Measurements from ENCODE around the gene EYS.
"Not testable (repeated sequence)": the region's sequence is repeated elsewhere in the genome, so short reads cannot be mapped to it uniquely, and the experiment has no call there.

Gene EYS

DNA sequence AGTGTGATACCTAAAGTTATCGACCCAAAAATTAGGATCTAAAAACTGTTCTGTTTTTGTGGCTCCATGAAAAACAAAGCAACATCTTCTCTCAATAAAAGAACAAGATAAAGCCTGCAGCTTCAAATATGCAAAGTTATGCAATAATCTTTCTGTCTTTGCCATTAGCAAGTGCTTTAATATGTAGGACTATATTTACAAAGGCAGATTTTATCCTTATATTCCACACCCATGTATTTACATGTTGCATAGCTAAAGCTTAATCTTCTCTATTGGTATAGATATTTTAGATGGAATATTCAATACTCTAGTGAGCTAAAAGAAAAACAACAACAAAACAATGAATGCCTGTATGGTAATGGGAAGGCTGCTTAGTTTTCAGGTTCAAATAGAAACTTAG lies 1443.2 kb downstream of the EYS start:
- DNase-seq, result no peak

DNA sequence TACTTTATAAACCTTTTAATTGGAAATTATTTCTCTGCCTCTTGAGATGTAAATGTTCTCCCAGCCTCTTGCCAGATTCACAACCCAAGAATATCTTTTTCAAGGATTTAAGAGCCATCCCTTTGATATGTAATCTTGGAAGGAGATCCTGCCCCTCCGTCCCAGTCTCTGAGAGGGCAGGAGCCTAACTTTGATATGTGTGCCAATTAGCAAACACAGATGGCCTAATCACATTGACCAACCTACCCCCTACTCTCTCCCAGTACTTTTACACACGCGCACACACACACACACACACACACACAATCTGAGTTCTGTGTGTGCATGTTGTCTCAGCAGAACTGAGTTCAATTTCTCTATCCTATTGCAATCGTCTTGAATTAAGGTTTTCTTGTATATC lies 1447.7 kb downstream of the EYS start:
- DNase-seq, result no peak

DNA sequence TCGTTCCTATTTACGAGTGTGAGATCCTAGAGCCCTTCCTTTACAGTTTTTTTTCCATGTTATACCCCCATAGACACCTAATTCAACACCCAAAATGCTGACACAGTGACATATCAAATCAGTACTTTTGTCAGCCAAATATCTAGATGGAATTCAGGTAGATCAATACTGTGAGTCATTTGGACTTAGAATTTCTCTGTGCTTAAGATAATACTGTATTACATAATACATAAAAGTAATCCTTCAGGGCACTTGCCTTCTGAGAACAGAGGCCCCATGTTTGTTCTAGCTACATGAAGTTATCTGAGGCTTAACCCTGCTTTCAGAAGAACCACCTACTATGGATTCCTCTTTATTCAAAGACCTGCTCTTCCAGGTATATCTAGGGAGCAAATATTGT lies 1448.3 kb downstream of the EYS start:
- DNase-seq, result no peak

DNA sequence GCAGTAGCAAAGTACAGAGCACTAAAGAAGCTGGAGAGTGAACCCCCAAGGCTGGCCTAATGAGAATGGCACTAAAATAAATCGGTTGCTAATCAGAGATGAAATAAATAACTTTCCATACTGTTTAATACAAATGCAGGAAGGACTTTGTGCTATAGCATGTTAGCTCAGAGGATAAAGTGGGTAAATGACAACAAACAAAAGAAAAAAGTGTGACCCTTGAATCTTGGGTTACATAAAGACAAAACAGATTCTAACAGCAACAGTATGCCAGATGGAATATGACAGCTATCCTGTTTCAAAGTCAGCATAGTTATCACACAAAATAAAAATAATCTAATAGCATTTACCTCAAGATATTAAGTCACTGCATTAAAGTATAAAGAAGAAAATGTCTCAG lies 1448.7 kb downstream of the EYS start:
- no peak for DNase-seq

DNA sequence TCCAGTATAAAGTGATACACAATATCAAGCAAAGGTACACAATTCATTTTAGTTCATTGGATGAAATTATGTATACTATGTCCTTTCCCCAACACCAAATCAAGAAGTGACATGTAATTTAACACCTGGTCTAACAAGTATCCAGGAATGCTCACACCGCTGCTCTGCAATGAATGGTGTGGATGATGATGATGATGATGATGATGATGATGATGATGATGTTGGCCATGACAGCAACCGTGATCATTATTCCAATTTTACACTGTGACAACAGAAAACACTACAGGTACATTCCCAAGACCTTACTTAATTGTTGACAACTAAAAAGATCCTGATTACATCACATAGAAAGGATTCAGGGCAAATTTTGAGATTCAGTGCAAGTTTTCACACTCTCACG lies 1449.4 kb downstream of the EYS start:
- DNase-seq, result no peak

DNA sequence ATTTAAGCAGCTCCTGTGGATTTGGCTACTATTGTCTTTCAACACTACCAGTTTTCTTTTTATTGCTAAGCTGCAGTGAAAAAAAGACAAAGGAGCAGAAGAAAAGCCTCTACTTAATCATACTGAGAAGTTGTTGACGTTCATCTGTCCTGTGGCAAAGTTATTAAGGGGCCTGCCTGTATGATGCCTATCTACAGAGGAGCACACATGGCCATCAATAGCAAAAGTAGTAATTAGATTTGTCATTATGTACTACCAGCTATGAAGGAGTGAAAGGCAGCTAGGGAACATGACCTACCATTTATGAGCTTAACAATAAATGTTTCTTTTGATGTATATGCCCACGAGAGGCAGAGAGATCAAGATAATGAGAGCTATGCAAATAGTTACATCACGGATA lies 1450.5 kb downstream of the EYS start:
- no peak for DNase-seq

DNA sequence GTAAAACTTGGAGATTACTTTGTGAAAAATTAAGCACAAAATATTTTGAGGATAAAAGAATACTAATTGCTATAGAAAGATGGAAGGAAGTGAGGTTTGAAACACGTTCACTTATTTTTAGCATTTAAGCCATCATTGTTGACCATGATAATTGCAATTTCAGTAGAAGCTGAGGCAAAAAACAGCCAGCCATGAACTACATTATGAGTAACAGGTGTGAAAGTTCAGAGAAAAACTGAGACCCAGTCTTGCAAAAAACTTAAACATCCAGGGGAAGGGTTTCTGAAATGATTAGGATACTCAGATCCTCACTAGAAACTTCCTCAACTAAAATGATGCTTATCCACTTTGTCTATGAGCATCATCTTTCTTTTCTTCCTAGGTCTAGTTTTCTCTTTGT lies 1452.0 kb downstream of the EYS start:
- no peak for DNase-seq

DNA sequence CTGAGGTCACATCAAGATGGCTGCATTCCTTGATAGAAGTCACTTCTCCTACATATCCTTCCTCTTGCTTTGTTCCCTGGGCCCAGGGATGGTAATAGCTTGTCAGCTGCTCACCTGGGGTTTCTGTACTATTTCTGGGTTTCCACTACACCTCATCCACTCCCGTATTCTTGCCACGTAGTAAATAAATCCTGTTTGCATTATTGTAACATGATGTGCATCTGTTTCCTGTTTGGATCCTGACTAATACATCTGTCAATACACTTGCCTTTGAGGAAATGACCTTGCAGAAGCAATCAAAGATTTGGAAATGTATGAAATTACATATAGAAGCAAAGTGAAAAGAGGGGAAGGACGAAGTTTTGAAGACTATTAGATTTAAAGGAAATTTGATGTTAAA lies 1452.5 kb downstream of the EYS start:
- DNase-seq, result no peak

DNA sequence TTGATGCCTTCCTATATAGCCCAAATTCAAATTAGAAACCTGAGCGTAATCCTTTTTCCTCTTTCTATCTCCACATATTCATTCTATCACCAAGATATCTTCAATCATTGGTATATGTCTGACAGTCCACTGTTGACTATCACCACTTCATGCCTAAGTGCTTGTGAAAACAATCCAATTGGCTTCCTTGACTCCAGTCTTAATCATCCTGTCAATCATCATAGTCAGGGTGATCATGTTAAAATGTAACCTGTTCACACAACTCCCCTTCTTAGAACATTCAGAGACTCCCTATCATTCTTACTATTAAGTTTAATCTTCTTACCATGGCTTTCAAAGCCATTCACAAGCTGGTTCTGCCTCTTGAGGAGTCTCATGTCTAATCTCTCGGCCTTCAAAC lies 1454.8 kb downstream of the EYS start:
- DNase-seq, result no peak

DNA sequence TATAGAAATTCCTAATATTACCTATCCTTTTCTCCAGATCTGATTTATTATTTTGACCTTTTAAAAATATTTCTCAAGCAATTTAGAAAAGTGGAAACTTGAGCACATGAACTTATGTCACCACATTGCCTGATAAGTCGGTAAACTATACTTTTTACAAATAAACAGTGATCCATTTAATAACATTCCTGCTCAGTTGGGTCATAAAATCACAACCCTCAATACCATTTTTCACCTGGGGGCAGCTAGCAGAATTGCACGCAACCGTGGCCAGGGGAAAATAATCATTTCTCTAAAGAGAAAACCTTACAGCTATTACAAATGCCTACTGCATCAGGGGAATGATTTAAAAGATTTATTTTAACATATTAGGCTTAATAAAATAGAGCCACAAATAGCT lies 1456.9 kb downstream of the EYS start:
- no peak for DNase-seq

DNA sequence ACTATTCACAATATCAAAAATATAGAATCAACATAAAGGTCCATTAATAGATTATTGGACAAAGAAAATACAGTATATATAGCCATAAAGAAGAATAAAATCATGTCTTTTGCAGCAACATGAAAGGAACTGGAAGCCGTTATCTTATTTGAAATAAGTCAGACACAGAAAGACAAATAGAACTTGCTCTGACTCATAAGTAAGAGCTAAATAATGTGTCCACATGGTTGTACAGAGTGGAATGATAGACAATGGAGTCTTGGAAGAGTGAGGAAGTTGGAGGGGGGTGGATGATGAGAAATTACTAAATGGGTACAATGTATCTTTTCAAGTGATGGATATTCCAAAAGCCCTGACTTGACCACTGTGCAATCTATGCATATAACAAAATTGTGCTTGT lies 1457.9 kb downstream of the EYS start:
- DNase-seq, result no peak

DNA sequence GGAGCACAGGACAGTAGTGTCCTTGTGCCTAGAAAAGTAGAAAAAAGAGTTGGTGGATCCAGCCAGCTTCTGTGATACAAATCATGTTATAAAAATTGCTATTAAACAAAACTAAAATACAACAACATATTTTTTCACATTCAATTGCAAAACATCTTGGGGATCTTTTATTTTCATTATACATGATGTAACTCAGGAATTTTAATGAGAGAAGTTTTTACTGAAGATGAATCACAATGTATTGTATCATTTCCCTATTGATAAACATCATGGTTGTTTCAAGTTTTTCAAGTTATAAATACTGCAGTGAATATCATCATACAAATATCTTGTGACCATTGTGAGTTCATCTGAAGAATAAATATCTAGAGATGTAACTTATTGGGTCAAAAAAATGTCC lies 1463.4 kb downstream of the EYS start:
- no peak for DNase-seq

DNA sequence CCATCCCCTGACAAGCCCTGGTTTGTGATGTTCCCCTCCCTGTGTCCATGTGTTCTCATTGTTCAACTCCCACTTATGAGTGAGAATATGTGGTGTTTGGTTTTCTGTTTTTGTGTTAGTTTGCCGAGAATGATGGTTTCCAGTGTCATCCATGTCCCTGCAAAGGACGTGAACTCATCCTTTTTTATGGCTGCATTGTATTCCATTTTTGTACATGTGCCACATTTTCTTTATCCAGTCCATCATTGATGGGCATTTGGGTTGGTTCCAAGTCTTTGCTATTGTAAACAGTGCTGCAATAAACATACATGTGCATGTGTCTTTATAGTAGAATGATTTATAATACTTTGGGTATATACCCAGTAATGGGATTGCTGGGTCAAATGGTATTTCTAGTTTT lies 1468.1 kb downstream of the EYS start:
- not testable (repeated sequence) for DNase-seq

DNA sequence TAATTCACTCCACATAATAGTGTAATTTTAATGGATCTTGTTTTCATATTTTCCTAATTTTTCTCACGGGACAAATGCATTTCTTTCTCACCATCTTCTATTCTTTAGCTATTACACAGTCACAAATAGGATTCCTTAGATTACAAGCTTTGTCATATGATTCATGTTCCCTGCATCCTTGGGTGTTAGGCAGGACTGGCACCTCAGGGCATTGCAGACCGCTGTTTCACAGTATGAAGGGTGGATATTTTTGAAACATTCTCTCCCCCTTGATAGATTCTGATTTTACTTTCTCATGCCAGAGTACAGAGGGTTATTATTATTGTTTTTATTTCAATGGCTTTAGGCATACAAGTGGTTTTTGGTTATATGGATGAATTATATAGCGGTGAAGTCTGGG lies 1469.0 kb downstream of the EYS start:
- no peak for DNase-seq

DNA sequence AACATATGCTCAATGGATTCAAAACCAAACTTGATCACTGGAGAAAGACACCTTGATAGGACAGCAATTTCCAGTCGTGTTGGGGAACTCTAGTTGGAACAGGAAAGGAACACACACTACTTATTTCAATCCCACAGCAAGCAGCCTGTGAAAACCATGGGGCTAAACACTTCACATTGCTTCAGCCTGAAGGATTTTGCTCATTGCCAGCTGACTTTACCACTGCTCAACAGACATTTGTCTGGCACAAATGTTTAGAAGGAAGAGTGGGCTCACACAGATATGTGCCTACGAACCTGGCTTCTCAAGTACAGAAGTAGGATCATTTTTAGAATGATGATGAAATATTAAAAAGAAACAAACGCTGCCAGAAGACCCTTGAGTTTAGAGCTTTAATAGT lies 1473.3 kb downstream of the EYS start:
- no peak for DNase-seq

DNA sequence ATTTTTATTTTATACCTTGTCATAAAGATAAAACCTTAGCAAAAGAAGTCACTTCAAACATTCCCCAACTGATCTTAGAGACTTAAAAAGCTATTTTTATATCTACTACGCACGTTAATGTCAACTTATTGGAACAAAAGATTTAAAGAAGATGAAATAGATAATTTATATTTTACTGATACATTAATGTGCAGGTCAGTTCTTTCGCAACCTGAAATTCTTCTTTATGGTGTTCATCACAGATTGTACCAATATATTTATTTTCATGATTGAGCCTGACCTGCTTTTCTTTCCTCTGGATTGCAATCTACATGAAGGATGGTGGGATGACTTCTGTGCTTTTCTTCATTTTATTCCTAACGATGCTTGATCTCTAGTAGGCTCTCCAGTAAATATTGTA lies 1475.1 kb downstream of the EYS start:
- DNase-seq, result no peak

DNA sequence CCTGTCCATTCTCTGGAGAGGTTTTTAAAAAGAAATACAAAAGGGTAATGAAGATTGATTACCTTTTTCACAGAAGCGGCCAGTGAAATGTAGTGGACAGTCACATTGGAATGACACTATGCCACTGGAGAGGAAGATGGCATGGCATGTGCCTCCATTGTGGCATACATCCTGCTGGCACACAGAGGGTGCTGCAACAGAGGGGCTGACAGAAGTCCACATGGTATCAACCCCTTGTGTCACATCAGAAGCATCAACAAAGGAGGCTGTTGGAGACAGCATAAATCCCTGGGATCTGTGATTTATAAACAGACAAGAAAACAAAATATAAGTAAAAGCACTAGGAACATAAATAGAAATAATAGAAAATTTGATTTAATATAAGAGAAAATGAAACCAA lies 1476.5 kb downstream of the EYS start:
- DNase-seq, result no peak

DNA sequence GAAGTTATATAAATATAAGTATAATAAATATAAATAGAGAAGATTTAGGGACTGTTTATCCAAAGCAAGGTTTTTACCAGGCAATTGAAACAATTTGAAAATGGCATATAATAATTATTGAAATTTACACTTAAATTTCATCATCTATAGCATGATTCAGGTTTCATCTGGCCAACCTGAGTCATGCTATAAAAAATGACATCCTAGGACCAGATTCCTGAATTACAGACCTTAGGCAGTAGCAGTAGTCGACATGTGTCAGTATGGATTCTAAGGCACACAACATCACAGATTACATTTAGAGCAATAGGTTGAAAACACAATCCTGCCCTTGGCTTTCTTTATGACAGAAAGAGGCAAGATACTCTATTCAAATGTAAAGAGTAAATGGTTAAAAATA lies 1479.2 kb downstream of the EYS start:
- no peak for DNase-seq

DNA sequence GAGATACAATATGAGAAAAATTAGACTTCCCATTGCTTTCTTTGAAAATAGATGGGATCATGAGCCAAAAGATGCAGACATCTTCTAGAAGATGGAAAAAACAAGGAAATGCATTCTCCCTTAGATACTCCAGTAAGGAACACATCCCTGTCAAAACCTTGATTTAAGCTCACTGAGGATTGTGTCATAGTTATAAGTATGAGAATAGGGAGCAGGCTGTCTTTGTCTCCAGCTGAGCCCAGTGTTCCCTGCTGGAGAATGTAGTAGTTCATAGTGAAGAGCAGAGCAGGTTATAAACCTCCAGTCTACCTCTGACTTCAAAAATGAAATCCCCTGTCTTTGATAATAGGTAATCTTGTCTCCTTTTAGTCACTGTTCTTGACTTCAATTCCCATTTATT lies 1481.5 kb downstream of the EYS start:
- no peak for DNase-seq

DNA sequence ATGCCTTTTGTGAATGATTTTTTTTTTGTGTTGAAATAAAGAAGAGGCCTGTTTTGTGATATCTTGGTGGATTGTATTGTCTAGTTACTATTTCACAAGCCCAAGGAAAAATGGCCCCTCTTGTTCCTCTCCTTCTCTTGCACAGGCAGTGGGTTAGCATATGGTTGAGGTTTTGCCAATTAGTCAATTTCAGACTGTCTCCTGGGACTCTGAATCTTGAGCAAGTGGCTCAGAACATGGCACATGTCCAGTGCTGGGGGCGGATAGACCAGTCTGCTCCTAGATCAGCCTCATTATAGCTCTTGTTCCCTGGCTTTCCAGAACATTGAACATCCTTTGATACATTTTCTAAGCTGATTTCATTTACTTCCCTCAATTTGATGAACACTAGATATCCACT lies 1482.2 kb downstream of the EYS start:
- DNase-seq, result no peak

DNA sequence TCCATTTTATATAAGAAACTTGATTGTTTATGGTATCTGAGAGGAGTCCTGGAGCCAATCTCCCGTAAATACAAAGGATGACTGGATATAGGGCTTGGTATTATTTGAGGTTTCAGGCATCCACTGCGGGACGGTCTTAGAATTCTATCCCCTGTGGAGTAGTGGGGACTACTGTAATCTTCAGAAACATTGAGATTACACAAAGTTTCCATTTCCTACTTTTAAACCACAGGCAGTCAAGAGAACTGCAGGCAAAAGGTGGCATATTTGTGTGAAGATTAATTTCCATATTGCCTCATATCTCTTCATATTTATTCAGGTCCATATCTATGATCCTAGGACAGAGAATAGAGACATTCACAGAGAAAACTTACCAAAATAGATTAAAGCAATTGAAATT lies 1485.2 kb downstream of the EYS start:
- no peak for DNase-seq

DNA sequence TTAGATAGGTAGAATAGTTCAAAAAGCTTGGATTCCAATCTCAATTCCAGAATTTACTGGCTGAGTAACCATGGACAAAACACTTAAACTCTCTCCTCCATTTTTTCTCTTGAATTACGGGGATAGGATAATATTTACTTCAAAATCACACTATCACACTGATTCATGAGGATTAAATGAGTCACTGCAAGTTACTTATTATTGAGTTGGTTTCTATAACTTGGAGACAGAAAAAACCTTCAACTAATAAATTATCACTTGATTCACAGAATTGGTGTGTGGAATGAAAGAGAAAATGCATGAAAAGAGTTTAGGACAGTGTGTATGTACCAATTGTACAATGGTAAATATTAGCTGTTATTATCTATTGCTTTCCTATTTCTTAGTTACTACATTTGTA lies 1486.2 kb downstream of the EYS start:
- DNase-seq, result no peak

DNA sequence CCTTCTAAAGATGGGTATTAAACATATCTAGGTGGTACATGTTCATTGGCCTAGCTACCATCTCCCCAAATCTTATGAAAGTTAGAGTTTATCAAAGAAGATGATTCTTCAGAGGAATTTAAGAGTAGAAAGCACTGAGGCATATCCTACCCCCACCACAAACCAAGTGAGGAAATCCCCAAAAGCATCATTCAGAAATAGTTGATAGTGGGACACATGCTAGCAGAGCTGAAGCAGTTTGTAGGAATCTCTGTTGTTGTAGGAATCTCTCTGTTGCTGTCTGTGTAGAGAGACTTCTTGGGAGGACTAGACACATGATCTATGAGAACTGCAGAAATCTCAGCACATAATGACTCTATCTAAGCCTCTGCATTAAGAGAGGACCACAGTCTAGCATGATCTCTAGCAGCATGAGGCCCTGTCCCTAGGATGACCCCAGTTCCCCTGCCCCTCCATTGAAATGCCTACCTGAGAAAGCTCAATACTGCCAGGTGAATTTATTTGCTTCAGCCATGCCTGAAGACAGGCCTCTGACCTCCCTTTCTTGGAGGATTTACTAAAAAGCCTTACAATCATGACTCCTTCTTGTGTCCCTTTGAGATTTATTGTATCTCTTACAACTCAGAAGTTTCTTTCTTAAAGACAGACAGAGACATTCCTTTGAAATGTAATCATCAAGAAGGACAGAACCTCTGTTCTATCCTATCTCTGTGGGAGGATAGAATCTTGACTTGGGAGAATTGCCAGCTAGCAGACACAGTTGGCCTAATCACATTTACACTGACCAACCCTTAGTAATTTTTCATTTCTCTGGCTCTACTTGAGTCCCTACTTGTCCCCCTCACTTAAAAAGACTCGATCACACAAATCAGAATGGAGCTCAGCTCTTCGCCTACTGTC lies 1489.1 kb downstream of the EYS start:
- no peak for DNase-seq

DNA sequence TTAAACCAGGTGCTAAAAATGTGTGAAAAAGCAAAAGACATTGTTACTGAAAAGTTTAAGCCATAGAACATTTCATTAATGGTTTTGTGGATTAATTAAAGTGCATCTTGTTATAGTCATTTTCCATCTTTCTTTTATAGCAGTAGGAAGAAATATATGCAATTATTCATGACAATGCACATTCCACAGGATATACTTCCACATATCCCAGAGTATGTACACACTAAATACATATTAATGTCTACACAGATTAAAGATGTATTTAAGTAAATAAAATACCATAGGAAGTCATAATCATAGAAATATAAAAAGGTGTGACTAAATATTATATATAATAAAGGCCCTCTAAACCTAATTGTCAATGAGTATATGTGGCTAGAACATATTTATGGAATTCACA lies 1492.7 kb downstream of the EYS start:
- DNase-seq, result no peak

DNA sequence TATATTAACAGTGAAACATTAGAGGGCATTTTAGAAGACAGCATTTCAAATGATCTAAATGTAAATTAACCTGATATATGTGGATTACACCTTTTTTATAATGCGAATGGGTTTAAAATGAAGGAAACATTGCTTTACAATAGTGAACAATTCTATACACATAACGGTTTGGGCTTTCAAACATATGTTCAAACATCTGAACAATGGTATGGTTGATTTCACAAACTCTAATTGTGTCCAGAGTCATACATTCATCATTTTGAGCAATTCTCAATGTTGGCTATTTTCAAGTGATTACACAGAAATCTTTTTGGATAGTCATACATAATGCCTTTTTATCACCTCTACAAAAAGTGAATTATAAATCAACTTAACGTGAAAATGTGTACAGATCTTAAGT lies 1493.3 kb downstream of the EYS start:
- DNase-seq, result no peak

All from activated CD4-positive, alpha-beta T cell treated with anti-CD3 and anti-CD28 coated beads, Interleukin-2, Interleukin-6, amounts not matched to agents 100 ng/mL and 50 ng/mL, durations not matched to agents 16 hours and 8 hours (primary cell).